Astrocyte (in vitro differentiated cells and primary cell): Measurements from ENCODE around the gene CAND1.

Source experiments
- CTCF ChIP-seq: IDR thresholded peaks from 2 replicates; pipeline ENCODE4 v1.5.1; 2011; ENCODE audit warnings: low read depth, mild to moderate bottlenecking, inconsistent platforms, low read length, moderate library complexity; ENCODE audit not compliant: insufficient read depth
- EZH2 ChIP-seq: IDR thresholded peaks from 2 replicates; pipeline ENCODE4 v1.6.1; 2012; ENCODE audit warnings: mild to moderate bottlenecking, low read length, inconsistent platforms; ENCODE audit not compliant: insufficient read depth

GRCh38 chr12:67288561-67288960 lies 19.4 kb downstream of the CAND1 start:
- TF ChIP-seq CTCF (no peak), EZH2 (no peak)
